Measurements from ENCODE around the gene KCNJ14. TPM values are rescaled to one million over a fixed set of nuclear protein-coding genes. Genes with fewer than 3 reads are reported as not detected.

KCNJ14 gene
- total and polyA plus RNA-seq, 2 of the 4 experiments (the other 2 are of a cell fraction) = 0.18 to 0.39 TPM

DNA sequence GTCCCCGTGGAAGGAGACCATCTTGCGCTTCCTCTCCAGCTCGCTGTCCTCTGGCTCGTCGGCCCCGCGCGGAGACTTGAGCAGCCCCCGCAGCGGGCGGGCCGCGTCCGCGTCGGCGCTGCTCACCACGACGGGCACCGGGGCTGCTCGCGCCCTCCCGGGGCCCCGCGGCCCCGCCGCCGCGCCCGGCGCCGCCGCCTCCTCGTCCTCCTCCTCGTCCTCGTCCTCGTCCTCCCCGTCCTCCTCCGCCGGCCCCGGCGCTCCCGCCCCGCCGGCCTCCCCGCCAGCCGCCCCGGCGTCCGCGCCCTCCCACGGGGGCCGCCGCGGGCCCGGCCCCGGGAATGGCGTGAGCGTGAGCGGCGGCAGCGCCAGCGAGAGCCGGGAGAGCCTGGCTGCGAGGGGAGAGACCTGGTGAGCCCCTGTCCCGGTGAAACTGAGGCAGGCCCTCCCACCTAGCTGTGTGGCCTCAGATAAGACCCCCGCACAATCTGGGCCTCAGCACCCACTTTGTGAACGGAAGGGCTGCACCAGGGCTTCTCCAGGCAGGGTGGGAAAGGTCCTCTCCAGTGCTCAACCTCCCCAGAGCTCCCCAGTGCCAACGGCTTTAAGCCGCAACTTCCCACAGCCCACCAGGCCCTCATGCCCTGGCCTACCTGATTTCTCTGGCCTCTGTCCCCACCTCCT is 38.5 kb downstream of the KCNJ14 start:
- Histone ChIP-seq H4K20me1 (ENCODE audit: insufficient read depth, low read length) (no peaks in the 10 kb centered on the region), H2AK5ac (ENCODE audit: low read depth, low read length) (peak overlapping the region; percentile 80; the same call in 1 of the 2 replicates), H3K36me3 (ENCODE audit: control insufficient read depth, insufficient read depth, low read length) (no peaks in the 10 kb centered on the region), H2BK120ac (ENCODE audit: low read depth, low read length) (no peak overlapping the region), H4K8ac (ENCODE audit: low read depth in 2 of 2, low read length in 2 of 2) (peak overlapping the region; percentile 79 to 92; a peak in 3 of 4 replicates), H3K4ac (ENCODE audit: low read depth, low read length) (peak overlapping the region; percentile 73), H3K27ac (ENCODE audit: insufficient read depth, low read length) (peak overlapping the region; percentile 89), H2AK9ac (replicated peaks; ENCODE audit: low read depth, low read length, poor library complexity) (peak overlapping the region; percentile 60), H3K4me1 (ENCODE audit: control insufficient read depth, insufficient read depth, low read length) (no peaks in the 10 kb centered on the region), H3K4me2 (ENCODE audit: low read depth, low read length) (peak overlapping the region; percentile 95), H2AFZ (replicated peaks; ENCODE audit: low read length, poor library complexity) (peak overlapping the region; percentile 98), H3K14ac (replicated peaks; ENCODE audit: low read depth, low read length) (peak overlapping the region; percentile 77), H3K9ac (ENCODE audit: low read depth, low read length) (peak overlapping the region; percentile 97), H3K79me1 (ENCODE audit: low read depth in 1 of 2, low read length in 2 of 2) (peaks cover 0 to 9% of the 10 kb centered on the region in 2 experiments; a peak in 1 of 4 replicates), H3K27me3 (ENCODE audit: control insufficient read depth, insufficient read depth, low read length) (peaks cover 17% of the 10 kb centered on the region), H3K9me3 (ENCODE audit: control insufficient read depth, insufficient read depth, low read length) (no peaks in the 10 kb centered on the region), H4K91ac (ENCODE audit: insufficient read depth, low read depth, low read length) (peak overlapping the region; percentile 81; the same call in 1 of the 2 replicates), H3K18ac (ENCODE audit: low read depth, low read length) (peak overlapping the region; percentile 79; the same call in 1 of the 2 replicates), H4K5ac (ENCODE audit: low read depth, low read length) (peak overlapping the region; percentile 96), H3K9me1 (ENCODE audit: insufficient read depth, low read length) (peaks cover 4% of the 10 kb centered on the region), H3K56ac (ENCODE audit: extremely low read depth, insufficient read depth, low read length) (no peak overlapping the region), H2BK5ac (ENCODE audit: low read depth, low read length, poor library complexity, severe bottlenecking) (peak overlapping the region; percentile 71), H2BK20ac (ENCODE audit: low read depth, low read length) (no peak overlapping the region), H3K23ac (ENCODE audit: low read depth, low read length) (peak overlapping the region; percentile 45; the same call in 1 of the 2 replicates), H2BK15ac (ENCODE audit: low read depth, low read length) (no peak overlapping the region), H3K4me3 (ENCODE audit: insufficient read depth, low read depth, low read length) (peak overlapping the region; percentile 87)
- dilution Hi-C loops (cut with HindIII; ENCODE audit: low sequenced_read_pairs, unreplicated experiment) (no loop called here), in situ Hi-C loops (cut with MboI; ENCODE audit: low sequenced_read_pairs) (no loop called here), intact Hi-C loops (cut with micrococcal nuclease) (no loop called here)
- peak; percentile 2 for ATAC-seq (ENCODE audit: low read depth)
- TF ChIP-seq BHLHE40 (IDR thresholded peaks at IDR 0.05; ENCODE audit: low read depth, low read length) (no peak), MAZ (IDR thresholded peaks at IDR 0.05; ENCODE audit: borderline replicate concordance, low read depth, low read length) (no peak), MAFK (IDR thresholded peaks at IDR 0.05; ENCODE audit: low read depth, low read length) (no peak), ELK1 (IDR thresholded peaks at IDR 0.05; ENCODE audit: borderline replicate concordance, low read depth, low read length) (no peak), RAD21 (IDR thresholded peaks at IDR 0.05; ENCODE audit: low read length) (no peak), FOS (IDR thresholded peaks at IDR 0.05; ENCODE audit: low read depth, low read length) (no peak), NFE2L2 (IDR thresholded peaks at IDR 0.05; ENCODE audit: low read depth, low read length) (no peak), RCOR1 (IDR thresholded peaks at IDR 0.05; ENCODE audit: insufficient replicate concordance, low read length) (no peak), CEBPB (IDR thresholded peaks at IDR 0.05; ENCODE audit: low read depth, low read length) (no peak), USF2 (IDR thresholded peaks at IDR 0.05; ENCODE audit: low read depth, low read length) (no peak), MXI1 (IDR thresholded peaks at IDR 0.05; ENCODE audit: borderline replicate concordance, low read depth, low read length) (no peak)
- WGBS, 2 experiments (ENCODE audit: extremely low coverage in 2 of 2, insufficient read length in 1 of 2) = 26% methylated on average over 7 of the region's 70 CpGs; no CpG with 5 or more reads in 1 of the 2 experiments
- CTCF ChIA-PET = interaction anchor here (1.5 kb wide), 1 partner anchor 90 kb away, joined by 5 read pairs; no protein-coding TSS in a partner anchor
- no TSS peak for BruUV-seq (replicated peaks)
- POLR2A ChIA-PET (ENCODE audit: unreplicated experiment) = no interaction called here
- no peak for DNase-seq

All from IMR-90 (cell line).